Measurements from ENCODE around the gene GATA5.

The GATA5 gene

GRCh38 chr20:62470459-62470858 lies 5.3 kb downstream of the GATA5 start:
- DNase-seq: no peak

GRCh38 chr20:62470001-62470400 lies 5.8 kb downstream of the GATA5 start:
- DNase-seq: no peak

- DNase-seq: no peak
Measured at GRCh38 chr20:62469352-62469751, 6.4 kb downstream of the GATA5 start.

GRCh38 chr20:62466806-62467537 lies 8.8 kb downstream of the GATA5 start:
- DNase-seq: no peak

- no peak for DNase-seq
Measured at GRCh38 chr20:62466072-62466760, 9.6 kb downstream of the GATA5 start.

- no peak for DNase-seq
Measured at GRCh38 chr20:62464990-62465389, 10.8 kb downstream of the GATA5 start.

- no peak for DNase-seq
Measured at GRCh38 chr20:62464425-62464770, 11.4 kb downstream of the GATA5 start.

GRCh38 chr20:62463651-62464424 lies 12.0 kb downstream of the GATA5 start:
- no peak for DNase-seq

- no peak for DNase-seq
Measured at GRCh38 chr20:62462976-62463592, 12.7 kb downstream of the GATA5 start.

GRCh38 chr20:62461834-62462233 lies 14.0 kb downstream of the GATA5 start:
- DNase-seq: no peak

GRCh38 chr20:62461157-62461556 lies 14.6 kb downstream of the GATA5 start:
- no peak for DNase-seq

GRCh38 chr20:62460678-62461077 lies 15.1 kb downstream of the GATA5 start:
- DNase-seq: no peak

- no peak for DNase-seq
Measured at GRCh38 chr20:62459488-62459887, 16.3 kb downstream of the GATA5 start.

GRCh38 chr20:62458275-62459251 lies 17.2 kb downstream of the GATA5 start:
- DNase-seq: no peak

- no peak for DNase-seq
Measured at GRCh38 chr20:62457831-62458230, 18.0 kb downstream of the GATA5 start.

GRCh38 chr20:62457098-62457497 lies 18.7 kb downstream of the GATA5 start:
- no peak for DNase-seq

GRCh38 chr20:62455929-62456328 lies 19.9 kb downstream of the GATA5 start:
- no peak for DNase-seq

- DNase-seq: no peak
Measured at GRCh38 chr20:62454904-62455636, 20.7 kb downstream of the GATA5 start.

GRCh38 chr20:62453186-62453808 lies 22.5 kb downstream of the GATA5 start:
- DNase-seq: no peak

GRCh38 chr20:62452475-62453095 lies 23.2 kb downstream of the GATA5 start:
- DNase-seq: no peak

GRCh38 chr20:62451970-62452369 lies 23.8 kb downstream of the GATA5 start:
- DNase-seq: no peak

All from NCI-H1436 treated with DMSO at 0.1 percent for 48 hours (cell line).